Measurements from ENCODE around the gene OR13J1.

OR13J1 gene

GRCh38 chr9:35835766-35836165 is 34.4 kb downstream of the OR13J1 start:
- H3K27ac ChIP-seq (replicated peaks), result no peak overlapping the region
- DNase-seq (ENCODE audit: low read depth in 1 of 2, low spot score in 1 of 2), result no peak

GRCh38 chr9:35835216-35835632 is 35.0 kb downstream of the OR13J1 start:
- Histone ChIP-seq H3K27me3 (ENCODE audit: insufficient read depth, poor library complexity, severe bottlenecking) (peaks cover 12% of the 10 kb centered on the region), H3K27ac (replicated peaks) (no peak overlapping the region), H3K4me3 (replicated peaks; ENCODE audit: insufficient read depth, low read length) (no peak overlapping the region)
- DNase-seq (ENCODE audit: low read depth in 1 of 2, low spot score in 1 of 2), result no peak
- no peak for TF ChIP-seq CTCF (IDR thresholded peaks at IDR 0.05; ENCODE audit: insufficient read depth, low read length)
- no peak for TF ChIP-seq SPI1 (IDR thresholded peaks at IDR 0.05; ENCODE audit: borderline replicate concordance, low read depth)
- no peak for TF ChIP-seq REST (IDR thresholded peaks at IDR 0.05; ENCODE audit: insufficient replicate concordance, low read depth)
- no peak for TF ChIP-seq GABPA (IDR thresholded peaks at IDR 0.05; ENCODE audit: low read depth)
- TF ChIP-seq POLR2AphosphoS5 (IDR thresholded peaks at IDR 0.05; ENCODE audit: low read depth), result no peak

More at GRCh38 chr9:35835766-35836165, 34.4 kb downstream of the OR13J1 start:
- Histone ChIP-seq H3K27me3 (ENCODE audit: insufficient read depth, poor library complexity, severe bottlenecking) (peaks cover 14% of the 10 kb centered on the region), H3K4me3 (replicated peaks; ENCODE audit: insufficient read depth, low read length) (no peak overlapping the region)
- TF ChIP-seq GABPA (IDR thresholded peaks at IDR 0.05; ENCODE audit: low read depth), result no peak
- TF ChIP-seq SPI1 (IDR thresholded peaks at IDR 0.05; ENCODE audit: borderline replicate concordance, low read depth), result no peak
- no peak for TF ChIP-seq POLR2AphosphoS5 (IDR thresholded peaks at IDR 0.05; ENCODE audit: low read depth)
- no peak for TF ChIP-seq REST (IDR thresholded peaks at IDR 0.05; ENCODE audit: insufficient replicate concordance, low read depth)
- no peak for TF ChIP-seq CTCF (IDR thresholded peaks at IDR 0.05; ENCODE audit: insufficient read depth, low read length)

GRCh38 chr9:35834260-35835215 is 35.7 kb downstream of the OR13J1 start:
- Histone ChIP-seq H3K27ac (replicated peaks) (no peak overlapping the region), H3K4me3 (replicated peaks; ENCODE audit: insufficient read depth, low read length) (no peak overlapping the region), H3K27me3 (ENCODE audit: insufficient read depth, poor library complexity, severe bottlenecking) (peaks cover 6% of the 10 kb centered on the region)
- no peak for DNase-seq (ENCODE audit: low read depth in 1 of 2, low spot score in 1 of 2)
- TF ChIP-seq GABPA (IDR thresholded peaks at IDR 0.05; ENCODE audit: low read depth), result no peak
- no peak for TF ChIP-seq SPI1 (IDR thresholded peaks at IDR 0.05; ENCODE audit: borderline replicate concordance, low read depth)
- no peak for TF ChIP-seq REST (IDR thresholded peaks at IDR 0.05; ENCODE audit: insufficient replicate concordance, low read depth)
- no peak for TF ChIP-seq CTCF (IDR thresholded peaks at IDR 0.05; ENCODE audit: insufficient read depth, low read length)
- TF ChIP-seq POLR2AphosphoS5 (IDR thresholded peaks at IDR 0.05; ENCODE audit: low read depth), result no peak

Data from HL-60 (cell line).